Subcutaneous abdominal adipose tissue (tissue), 5 donors: Measurements from ENCODE around the gene CES2.

Experiments
- H3K27ac ChIP-seq: one replicate; pipeline ENCODE4 v1.7.0; 2013; ENCODE audit warnings: low read depth, mild to moderate bottlenecking, inconsistent platforms, low read length, moderate library complexity
- H3K27me3 ChIP-seq, 5 donors: one replicate each; pipeline ENCODE4 v1.7.0; 2013; ENCODE audit warnings: low read length in 5 of 5, inconsistent platforms in 1 of 5; ENCODE audit not compliant: control insufficient read depth in 5 of 5, insufficient read depth in 4 of 5
- H3K36me3 ChIP-seq, 5 donors: one replicate each; pipeline ENCODE4 v1.7.0; 2013; ENCODE audit warnings: low read length in 5 of 5; ENCODE audit not compliant: control insufficient read depth in 5 of 5, insufficient read depth in 5 of 5
- H3K4me1 ChIP-seq, 5 donors: one replicate each; pipeline ENCODE4 v1.7.0; 2013; ENCODE audit warnings: low read length in 5 of 5, mild to moderate bottlenecking in 3 of 5, moderate library complexity in 1 of 5; ENCODE audit not compliant: control insufficient read depth in 5 of 5, insufficient read depth in 5 of 5
- H3K4me3 ChIP-seq, 5 donors: one replicate each; pipeline ENCODE4 v1.7.0; 2013; ENCODE audit warnings: low read length in 5 of 5, low read depth in 1 of 5
- H3K9ac ChIP-seq, 5 donors: one replicate each; pipeline ENCODE4 v1.7.0; 2013; ENCODE audit warnings: low read length in 5 of 5, mild to moderate bottlenecking in 4 of 5, moderate library complexity in 3 of 5
- H3K9me3 ChIP-seq, 5 donors: one replicate each; pipeline ENCODE4 v1.7.0; 2013; ENCODE audit warnings: low read length in 5 of 5; ENCODE audit not compliant: control insufficient read depth in 5 of 5
- donor health status: healthy.
- donor health status: healthy.
- donor health status: healthy.
- donor health status: healthy.
- donor health status: healthy.

CES2 gene

GRCh38 chr16:66901626-66902025, 33.7 kb upstream of the CES2 start:
- peaks cover 0 to 2% (median 0%) of the 10 kb centered on the region in 5 donors for H3K27me3 ChIP-seq
- no peak overlapping the region for H3K4me3 ChIP-seq
- no peaks in the 10 kb centered on the region for H3K9me3 ChIP-seq
- H3K27ac ChIP-seq = no peak overlapping the region
- H3K36me3 ChIP-seq = no peaks in the 10 kb centered on the region
- H3K4me1 ChIP-seq = peaks cover 0 to 23% (median 13%) of the 10 kb centered on the region in 5 donors
- no peak overlapping the region for H3K9ac ChIP-seq

- H3K9me3 ChIP-seq = no peaks in the 10 kb centered on the region
- no peak overlapping the region for H3K9ac ChIP-seq
- H3K27me3 ChIP-seq = peaks cover 0 to 2% (median 0%) of the 10 kb centered on the region in 5 donors
- H3K36me3 ChIP-seq = no peaks in the 10 kb centered on the region
- no peak overlapping the region for H3K27ac ChIP-seq
- no peak overlapping the region for H3K4me3 ChIP-seq
- H3K4me1 ChIP-seq = peaks cover 0 to 23% (median 13%) of the 10 kb centered on the region in 5 donors
Measured at GRCh38 chr16:66902648-66903543, 32.4 kb upstream of the CES2 start.

- Histone ChIP-seq H3K27ac (no peak overlapping the region), H3K27me3 (peaks cover 0 to 2% (median 0%) of the 10 kb centered on the region in 5 donors), H3K9ac (no peak overlapping the region), H3K4me3 (no peak overlapping the region), H3K36me3 (no peaks in the 10 kb centered on the region), H3K9me3 (no peaks in the 10 kb centered on the region), H3K4me1 (peaks cover 0 to 23% (median 13%) of the 10 kb centered on the region in 5 donors)
Measured at GRCh38 chr16:66903544-66904427, 31.5 kb upstream of the CES2 start.

GRCh38 chr16:66904428-66904845, 30.9 kb upstream of the CES2 start:
- Histone ChIP-seq H3K27me3 (peaks cover 0 to 2% (median 0%) of the 10 kb centered on the region in 5 donors), H3K36me3 (no peaks in the 10 kb centered on the region), H3K27ac (no peak overlapping the region), H3K4me3 (no peak overlapping the region), H3K4me1 (peaks cover 0 to 20% (median 11%) of the 10 kb centered on the region in 5 donors), H3K9me3 (no peaks in the 10 kb centered on the region), H3K9ac (no peak overlapping the region)

GRCh38 chr16:66904846-66905632, 30.3 kb upstream of the CES2 start:
- H3K9me3 ChIP-seq = no peaks in the 10 kb centered on the region
- H3K27me3 ChIP-seq = peaks cover 0 to 5% (median 2%) of the 10 kb centered on the region in 5 donors
- no peak overlapping the region for H3K4me3 ChIP-seq
- H3K27ac ChIP-seq = no peak overlapping the region
- no peaks in the 10 kb centered on the region for H3K36me3 ChIP-seq
- H3K9ac ChIP-seq = no peak overlapping the region
- H3K4me1 ChIP-seq = peaks cover 1 to 14% (median 4%) of the 10 kb centered on the region in 5 donors

GRCh38 chr16:66905633-66906539, 29.4 kb upstream of the CES2 start:
- Histone ChIP-seq H3K27ac (no peak overlapping the region), H3K4me1 (peaks cover 0 to 6% (median 1%) of the 10 kb centered on the region in 5 donors), H3K9ac (no peak overlapping the region)

GRCh38 chr16:66906916-66907836, 28.1 kb upstream of the CES2 start:
- no peak overlapping the region for H3K27ac ChIP-seq
- no peak overlapping the region for H3K9ac ChIP-seq
- no peaks in the 10 kb centered on the region for H3K9me3 ChIP-seq
- no peak overlapping the region for H3K4me3 ChIP-seq
- H3K36me3 ChIP-seq = no peaks in the 10 kb centered on the region
- peaks cover 0 to 1% (median 0%) of the 10 kb centered on the region in 5 donors for H3K4me1 ChIP-seq
- H3K27me3 ChIP-seq = peaks cover 0 to 11% (median 4%) of the 10 kb centered on the region in 5 donors

More at GRCh38 chr16:66905633-66906539, 29.4 kb upstream of the CES2 start:
- no peaks in the 10 kb centered on the region for H3K9me3 ChIP-seq
- H3K36me3 ChIP-seq = no peaks in the 10 kb centered on the region
- peaks cover 0 to 10% (median 4%) of the 10 kb centered on the region in 5 donors for H3K27me3 ChIP-seq
- no peak overlapping the region for H3K4me3 ChIP-seq

- no peak overlapping the region for H3K4me3 ChIP-seq
- H3K4me1 ChIP-seq = peaks cover 0 to 1% (median 0%) of the 10 kb centered on the region in 5 donors
- no peak overlapping the region for H3K9ac ChIP-seq
- no peaks in the 10 kb centered on the region for H3K36me3 ChIP-seq
- H3K9me3 ChIP-seq = no peaks in the 10 kb centered on the region
- no peak overlapping the region for H3K27ac ChIP-seq
- peaks cover 0 to 18% (median 7%) of the 10 kb centered on the region in 5 donors for H3K27me3 ChIP-seq
Measured at GRCh38 chr16:66908116-66908515, 27.2 kb upstream of the CES2 start.
